ENCODE measurements around the gene CRTC1. TPM values are rescaled to one million over a fixed set of nuclear protein-coding genes. Genes with fewer than 3 reads are reported as not detected.

Gene CRTC1, protein sequence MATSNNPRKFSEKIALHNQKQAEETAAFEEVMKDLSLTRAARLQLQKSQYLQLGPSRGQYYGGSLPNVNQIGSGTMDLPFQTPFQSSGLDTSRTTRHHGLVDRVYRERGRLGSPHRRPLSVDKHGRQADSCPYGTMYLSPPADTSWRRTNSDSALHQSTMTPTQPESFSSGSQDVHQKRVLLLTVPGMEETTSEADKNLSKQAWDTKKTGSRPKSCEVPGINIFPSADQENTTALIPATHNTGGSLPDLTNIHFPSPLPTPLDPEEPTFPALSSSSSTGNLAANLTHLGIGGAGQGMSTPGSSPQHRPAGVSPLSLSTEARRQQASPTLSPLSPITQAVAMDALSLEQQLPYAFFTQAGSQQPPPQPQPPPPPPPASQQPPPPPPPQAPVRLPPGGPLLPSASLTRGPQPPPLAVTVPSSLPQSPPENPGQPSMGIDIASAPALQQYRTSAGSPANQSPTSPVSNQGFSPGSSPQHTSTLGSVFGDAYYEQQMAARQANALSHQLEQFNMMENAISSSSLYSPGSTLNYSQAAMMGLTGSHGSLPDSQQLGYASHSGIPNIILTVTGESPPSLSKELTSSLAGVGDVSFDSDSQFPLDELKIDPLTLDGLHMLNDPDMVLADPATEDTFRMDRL
- 10 to 100 TPM; 12.3 to 15.9 (median 13.1) TPM for total RNA-seq

DNA sequence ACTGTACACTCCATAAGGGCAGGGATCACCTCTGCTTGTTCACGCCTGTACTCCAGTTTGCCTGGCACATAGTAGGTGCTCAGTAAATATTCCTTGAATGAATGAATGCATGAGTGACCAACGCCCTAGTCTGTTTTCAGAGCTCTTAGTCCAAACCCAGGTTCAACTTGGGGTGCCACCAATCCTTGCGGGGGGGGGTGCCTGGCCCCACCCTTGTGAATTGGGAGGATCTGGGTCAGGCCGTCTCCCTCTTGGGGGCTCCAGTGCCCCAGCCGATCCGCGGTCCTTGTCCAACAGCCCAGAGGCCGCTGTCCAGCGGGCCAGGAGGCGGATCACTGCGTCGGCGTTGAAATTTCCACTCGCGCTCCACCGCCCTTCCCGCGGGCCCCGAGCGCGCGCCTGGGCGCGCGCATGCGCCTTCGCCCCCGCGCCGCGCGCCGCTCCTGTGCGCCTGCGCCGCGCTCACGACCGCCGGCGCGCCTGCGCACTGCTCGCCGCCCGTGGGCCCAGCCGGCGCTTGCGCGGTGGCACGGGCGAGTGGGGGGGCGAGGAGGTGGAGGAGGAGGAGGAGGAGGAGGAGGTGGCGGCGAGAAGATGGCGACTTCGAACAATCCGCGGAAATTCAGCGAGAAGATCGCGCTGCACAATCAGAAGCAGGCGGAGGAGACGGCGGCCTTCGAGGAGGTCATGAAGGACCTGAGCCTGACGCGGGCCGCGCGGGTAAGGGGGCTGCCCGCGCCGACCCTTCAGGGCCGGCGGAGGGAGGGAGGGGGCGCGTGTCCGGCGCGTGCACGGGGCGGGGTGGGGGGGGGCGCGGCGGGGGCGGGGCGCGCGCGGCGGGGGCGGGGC is at the start of gene CRTC1:
CRTC1 (plus strand) TSS at position 572 of the 849 bp plus-strand sequence; CDS start at position 595, 23 bp downstream.
- intact Hi-C loops (cut with DNase I): loop anchor here (5.0 kb wide), 1 partner anchor 149 kb away; the partner anchor contains the start of gene UPF1
- no peaks in the 10 kb centered on the region for H3K36me3 ChIP-seq
- 3 to 4% methylated on average over 34 of the region's 93 CpGs for WGBS, 2 donors
- no peaks in the 10 kb centered on the region for H3K9me3 ChIP-seq
- H3K27ac ChIP-seq: peak within 1 kb of the TSS; percentile 76 to 86 (median 81)
- H3K4me1 ChIP-seq: peaks cover 11 to 20% of the 10 kb centered on the region in 2 donors
- H3K27me3 ChIP-seq: no peaks in the 10 kb centered on the region
- peak; percentile 86 to 89 for DNase-seq
- H3K4me3 ChIP-seq (replicated peaks in 1 of 3): peak within 1 kb of the TSS; percentile 1 to 51 (median 30)
- TF ChIP-seq, protein P1, sequence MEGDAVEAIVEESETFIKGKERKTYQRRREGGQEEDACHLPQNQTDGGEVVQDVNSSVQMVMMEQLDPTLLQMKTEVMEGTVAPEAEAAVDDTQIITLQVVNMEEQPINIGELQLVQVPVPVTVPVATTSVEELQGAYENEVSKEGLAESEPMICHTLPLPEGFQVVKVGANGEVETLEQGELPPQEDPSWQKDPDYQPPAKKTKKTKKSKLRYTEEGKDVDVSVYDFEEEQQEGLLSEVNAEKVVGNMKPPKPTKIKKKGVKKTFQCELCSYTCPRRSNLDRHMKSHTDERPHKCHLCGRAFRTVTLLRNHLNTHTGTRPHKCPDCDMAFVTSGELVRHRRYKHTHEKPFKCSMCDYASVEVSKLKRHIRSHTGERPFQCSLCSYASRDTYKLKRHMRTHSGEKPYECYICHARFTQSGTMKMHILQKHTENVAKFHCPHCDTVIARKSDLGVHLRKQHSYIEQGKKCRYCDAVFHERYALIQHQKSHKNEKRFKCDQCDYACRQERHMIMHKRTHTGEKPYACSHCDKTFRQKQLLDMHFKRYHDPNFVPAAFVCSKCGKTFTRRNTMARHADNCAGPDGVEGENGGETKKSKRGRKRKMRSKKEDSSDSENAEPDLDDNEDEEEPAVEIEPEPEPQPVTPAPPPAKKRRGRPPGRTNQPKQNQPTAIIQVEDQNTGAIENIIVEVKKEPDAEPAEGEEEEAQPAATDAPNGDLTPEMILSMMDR (IDR thresholded peaks at IDR 0.05): peak in 1 of 6 experiments; percentile 8
- TF ChIP-seq POLR2A (IDR thresholded peaks at IDR 0.05): peak in 1 of 2 donors; percentile 75

- Histone ChIP-seq H3K9me3 (no peaks in the 10 kb centered on the region), H3K27ac (no peak overlapping the region), H3K27me3 (no peaks in the 10 kb centered on the region), H3K4me1 (peaks cover 8 to 31% of the 10 kb centered on the region in 2 donors), H3K36me3 (no peaks in the 10 kb centered on the region), H3K4me3 (replicated peaks in 1 of 3) (no peak overlapping the region)
- intact Hi-C loops (cut with DNase I): no loop called here
- DNase-seq: peak; percentile 67
- no peak for TF ChIP-seq POLR2A (IDR thresholded peaks at IDR 0.05)
- TF ChIP-seq, protein P1 (IDR thresholded peaks at IDR 0.05): no peak
- 59 to 63% methylated on average over 7 to 10 of the region's 12 CpGs for WGBS, 2 donors
These were observed 48.7 kb upstream of the CRTC1 start for GRCh38 chr19:18634612-18635297.

- 13 to 20% methylated on average over 6 of the region's 6 CpGs for WGBS, 2 donors
- no peaks in the 10 kb centered on the region for H3K9me3 ChIP-seq
- no peak for TF ChIP-seq POLR2A (IDR thresholded peaks at IDR 0.05)
- H3K27ac ChIP-seq: no peak overlapping the region
- H3K27me3 ChIP-seq: no peaks in the 10 kb centered on the region
- peaks cover 8 to 31% of the 10 kb centered on the region in 2 donors for H3K4me1 ChIP-seq
- no peaks in the 10 kb centered on the region for H3K36me3 ChIP-seq
- intact Hi-C loops (cut with DNase I): no loop called here
- no peak for DNase-seq
- peak overlapping the region in 1 of 3 donors; percentile 86 for H3K4me3 ChIP-seq (replicated peaks in 1 of 3)
These were observed 47.7 kb upstream of the CRTC1 start for GRCh38 chr19:18635831-18636182.

GRCh38 chr19:18636183-18636968 is 47.1 kb upstream of the CRTC1 start:
- 4% methylated on average over 37 of the region's 44 CpGs for WGBS, 2 donors
- TF ChIP-seq POLR2A (IDR thresholded peaks at IDR 0.05): no peak
- TF ChIP-seq, protein P1 (IDR thresholded peaks at IDR 0.05): no peak
- Histone ChIP-seq H3K9me3 (no peaks in the 10 kb centered on the region), H3K27ac (peak overlapping the region; percentile 70 to 96 (median 92)), H3K4me1 (peaks cover 8 to 31% of the 10 kb centered on the region in 2 donors), H3K27me3 (no peaks in the 10 kb centered on the region), H3K4me3 (replicated peaks in 1 of 3) (peak overlapping the region in 2 of 3 donors; percentile 23 to 86), H3K36me3 (no peaks in the 10 kb centered on the region)
- intact Hi-C loops (cut with DNase I): no loop called here
- DNase-seq: peak; percentile 96 to 98
